Vagina (tissue), 2 donors: ENCODE measurements around the gene PHC2. TPM values are rescaled to one million over a fixed set of nuclear protein-coding genes. Genes with fewer than 3 reads are reported as not detected.
A peak's percentile ranks its signal among the peaks of the same experiment; 100 is the strongest.

Experiments used
- DNase-seq, 2 donors: peaks; one replicate each; pipeline ENCODE4 v3.0.0-alpha.2; 2017; ENCODE audit errors: extremely low spot score in 2 of 2
- H3K27ac ChIP-seq: fragments of 200-600 bp; sonication (generic); one replicate; pipeline ENCODE4 v1.5.1; 2019
- H3K27me3 ChIP-seq: fragments of 200-600 bp; sonication (generic); one replicate; pipeline ENCODE4 v1.5.1; 2019
- H3K36me3 ChIP-seq, 2 donors: fragments of 200-600 bp; sonication (generic); one replicate each; pipeline ENCODE4 v1.5.1; 2017 to 2019
- H3K4me1 ChIP-seq: fragments of 200-600 bp; sonication (generic); one replicate; pipeline ENCODE4 v1.5.1; 2019
- H3K4me3 ChIP-seq, 2 donors: fragments of 200-600 bp; sonication (generic); 1 replicate in 1 of 2; 2 replicates in 1 of 2; pipeline ENCODE4 v1.5.1; 2016 to 2019
- H3K9me3 ChIP-seq: fragments of 200-600 bp; sonication (generic); one replicate; pipeline ENCODE4 v1.5.1; 2019
- CTCF ChIP-seq, 3 experiments: fragments of 450-650 bp in 2 of 3; fragments of 200-600 bp in 1 of 3; sonication (generic) in 1 of 3; IDR thresholded peaks; one replicate each; pipeline ENCODE4 v1.5.1; 2017 to 2019; ENCODE audit warnings: antibody characterized with exemption in 3 of 3, mild to moderate bottlenecking in 2 of 3, moderate library complexity in 2 of 3
- POLR2A ChIP-seq, 2 donors: fragments of 450-650 bp; IDR thresholded peaks; one replicate each; pipeline ENCODE4 v1.6.1; 2017; ENCODE audit warnings: antibody characterized with exemption in 2 of 2, mild to moderate bottlenecking in 2 of 2, moderate library complexity in 2 of 2
- POLR2AphosphoS5 ChIP-seq, 2 donors: sonication (generic); formaldehyde crosslinking; IDR thresholded peaks; one replicate each; pipeline ENCODE4 v1.9.0; 2017; ENCODE audit warnings: antibody characterized with exemption in 2 of 2, mild to moderate bottlenecking in 2 of 2, low read depth in 1 of 2; ENCODE audit not compliant: insufficient read depth in 1 of 2
- intact Hi-C: fragments of 100-400 bp; cut with DNase I; formaldehyde crosslinking; loops from one replicate; pipeline ENCODE4 v1.15.1; 2023
- total RNA-seq: library from RNA; depleted of rRNA; stranded (reverse); fragments of >200 nt; gene quantifications from one replicate; pipeline ENCODE4 v1.2.3, GENCODE V29; 2016

PHC2 gene
- total RNA-seq, 1 donor from 2014 or later: 97.2 TPM

- Histone ChIP-seq H3K4me3 (no peak overlapping the region), H3K36me3 (no peaks in the 10 kb centered on the region), H3K9me3 (no peaks in the 10 kb centered on the region), H3K4me1 (peaks cover 27% of the 10 kb centered on the region), H3K27me3 (no peaks in the 10 kb centered on the region), H3K27ac (no peak overlapping the region)
- intact Hi-C loops: no loop called here
- DNase-seq: no peak
- no peak for TF ChIP-seq POLR2AphosphoS5 (IDR thresholded peaks at IDR 0.05; ENCODE audit: insufficient read depth in 1 of 2, low read depth in 1 of 2)
- TF ChIP-seq POLR2A (IDR thresholded peaks at IDR 0.05): no peak
- no peak for TF ChIP-seq CTCF (IDR thresholded peaks at IDR 0.05)
These were observed 38.7 kb downstream of the PHC2 start for GRCh38 chr1:33392206-33392605.

GRCh38 chr1:33391343-33392078 is 39.4 kb downstream of the PHC2 start:
- no peak overlapping the region for H3K27ac ChIP-seq
- intact Hi-C loops: no loop called here
- no peaks in the 10 kb centered on the region for H3K9me3 ChIP-seq
- peaks cover 27% of the 10 kb centered on the region for H3K4me1 ChIP-seq
- H3K36me3 ChIP-seq: no peaks in the 10 kb centered on the region
- TF ChIP-seq POLR2AphosphoS5 (IDR thresholded peaks at IDR 0.05; ENCODE audit: insufficient read depth in 1 of 2, low read depth in 1 of 2): no peak
- TF ChIP-seq CTCF (IDR thresholded peaks at IDR 0.05): no peak
- no peak for TF ChIP-seq POLR2A (IDR thresholded peaks at IDR 0.05)
- no peak overlapping the region for H3K4me3 ChIP-seq
- DNase-seq: no peak
- no peaks in the 10 kb centered on the region for H3K27me3 ChIP-seq

- H3K9me3 ChIP-seq: no peaks in the 10 kb centered on the region
- no peak for DNase-seq
- H3K4me1 ChIP-seq: peaks cover 27% of the 10 kb centered on the region
- intact Hi-C loops: no loop called here
- H3K27ac ChIP-seq: no peak overlapping the region
- no peaks in the 10 kb centered on the region for H3K27me3 ChIP-seq
- H3K36me3 ChIP-seq: no peaks in the 10 kb centered on the region
- H3K4me3 ChIP-seq: no peak overlapping the region
- TF ChIP-seq POLR2A (IDR thresholded peaks at IDR 0.05): no peak
- no peak for TF ChIP-seq POLR2AphosphoS5 (IDR thresholded peaks at IDR 0.05; ENCODE audit: insufficient read depth in 1 of 2, low read depth in 1 of 2)
- no peak for TF ChIP-seq CTCF (IDR thresholded peaks at IDR 0.05)
These were observed 40.4 kb downstream of the PHC2 start for GRCh38 chr1:33390542-33390941.

- H3K27ac ChIP-seq: peak overlapping the region; percentile 63
- intact Hi-C loops: no loop called here
- no peak for DNase-seq
- no peaks in the 10 kb centered on the region for H3K27me3 ChIP-seq
- H3K36me3 ChIP-seq: no peaks in the 10 kb centered on the region
- TF ChIP-seq CTCF (IDR thresholded peaks at IDR 0.05) (no peak), POLR2A (IDR thresholded peaks at IDR 0.05) (no peak), POLR2AphosphoS5 (IDR thresholded peaks at IDR 0.05; ENCODE audit: insufficient read depth in 1 of 2, low read depth in 1 of 2) (no peak)
- peaks cover 38% of the 10 kb centered on the region for H3K4me1 ChIP-seq
- no peak overlapping the region for H3K4me3 ChIP-seq
- no peaks in the 10 kb centered on the region for H3K9me3 ChIP-seq
These were observed 41.8 kb downstream of the PHC2 start for GRCh38 chr1:33388805-33389771.
